Stimulated activated naive CD8-positive, alpha-beta T cell treated with anti-CD3 and anti-CD28 coated beads, Interleukin-15, Interleukin-2, amounts not matched to agents 100 ng/mL and 50 ng/mL, for 24 hours (primary cell): ENCODE results near the gene ARL2.
A peak's percentile ranks its signal among the peaks of the same experiment; 100 is the strongest.
"Not testable (repeated sequence)": the region's sequence is repeated elsewhere in the genome, so short reads cannot be mapped to it uniquely, and the experiment has no call there.

Experiments
- H3K27ac Mint-ChIP-seq: one replicate; pipeline ENCODE4 v1.8.0; 2021; ENCODE audit warnings: mild to moderate bottlenecking, mixed read lengths
- H3K27me3 Mint-ChIP-seq: one replicate; pipeline ENCODE4 v1.8.0; 2021; ENCODE audit warnings: mixed read lengths
- H3K36me3 Mint-ChIP-seq: one replicate; pipeline ENCODE4 v1.8.0; 2021; ENCODE audit warnings: low read depth, mixed read lengths
- H3K4me1 Mint-ChIP-seq: one replicate; pipeline ENCODE4 v1.8.0; 2021; ENCODE audit warnings: low read depth, mixed read lengths
- H3K4me3 Mint-ChIP-seq: one replicate; pipeline ENCODE4 v1.8.0; 2021; ENCODE audit warnings: mild to moderate bottlenecking, mixed read lengths
- H3K9me3 Mint-ChIP-seq: one replicate; pipeline ENCODE4 v1.8.0; 2021; ENCODE audit warnings: mixed read lengths

ARL2 gene

DNA sequence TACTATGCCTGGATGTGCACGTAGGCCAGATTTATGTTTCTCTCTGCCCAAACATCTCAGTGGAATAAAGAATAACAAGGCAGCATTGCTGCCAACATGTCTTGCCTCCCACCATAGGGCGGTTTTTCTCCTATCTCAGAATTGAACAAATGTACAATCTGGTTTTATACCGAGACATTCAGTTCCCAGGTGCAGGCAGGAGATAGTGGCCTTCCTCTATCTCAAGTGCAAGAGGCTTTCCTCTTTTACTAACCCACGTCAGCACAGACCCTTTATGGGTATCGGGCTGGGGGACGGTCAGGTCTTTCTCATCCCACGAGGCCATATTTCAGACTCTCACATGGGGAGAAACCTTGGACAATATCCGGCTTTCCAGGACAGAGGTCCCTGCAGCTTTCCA is 9.5 kb downstream of the ARL2 start:
- H3K36me3 Mint-ChIP-seq, H3K9me3 Mint-ChIP-seq, H3K27me3 Mint-ChIP-seq, H3K4me3 Mint-ChIP-seq, H3K27ac Mint-ChIP-seq: not testable (repeated sequence)
- H3K4me1 Mint-ChIP-seq = peaks cover 16% of the 10 kb centered on the region

DNA sequence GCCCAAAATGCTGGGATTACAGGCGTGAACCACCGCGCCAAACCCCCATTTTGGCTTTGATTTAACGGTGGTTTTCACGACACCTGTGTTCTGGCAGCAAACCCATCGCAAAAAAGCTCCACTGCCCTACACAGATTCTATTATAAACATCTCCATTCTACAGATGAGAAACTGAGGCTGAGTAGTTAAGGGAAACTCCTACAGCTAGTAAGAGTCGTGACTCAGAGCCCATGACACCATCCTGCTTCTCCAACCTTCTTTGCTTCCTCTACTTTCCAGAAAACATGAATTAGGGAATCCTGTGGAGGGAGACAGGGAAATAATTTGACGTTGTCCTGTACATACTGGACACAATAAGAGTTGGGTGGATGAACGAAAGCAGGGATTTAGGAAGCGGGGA is 12.8 kb downstream of the ARL2 start:
- Mint-ChIP-seq H3K27ac (peak overlapping the region; percentile 74), H3K4me3 (peak overlapping the region; percentile 45), H3K27me3 (no peaks in the 10 kb centered on the region), H3K9me3 (no peaks in the 10 kb centered on the region), H3K4me1 (peaks cover 18% of the 10 kb centered on the region), H3K36me3 (no peaks in the 10 kb centered on the region)

DNA sequence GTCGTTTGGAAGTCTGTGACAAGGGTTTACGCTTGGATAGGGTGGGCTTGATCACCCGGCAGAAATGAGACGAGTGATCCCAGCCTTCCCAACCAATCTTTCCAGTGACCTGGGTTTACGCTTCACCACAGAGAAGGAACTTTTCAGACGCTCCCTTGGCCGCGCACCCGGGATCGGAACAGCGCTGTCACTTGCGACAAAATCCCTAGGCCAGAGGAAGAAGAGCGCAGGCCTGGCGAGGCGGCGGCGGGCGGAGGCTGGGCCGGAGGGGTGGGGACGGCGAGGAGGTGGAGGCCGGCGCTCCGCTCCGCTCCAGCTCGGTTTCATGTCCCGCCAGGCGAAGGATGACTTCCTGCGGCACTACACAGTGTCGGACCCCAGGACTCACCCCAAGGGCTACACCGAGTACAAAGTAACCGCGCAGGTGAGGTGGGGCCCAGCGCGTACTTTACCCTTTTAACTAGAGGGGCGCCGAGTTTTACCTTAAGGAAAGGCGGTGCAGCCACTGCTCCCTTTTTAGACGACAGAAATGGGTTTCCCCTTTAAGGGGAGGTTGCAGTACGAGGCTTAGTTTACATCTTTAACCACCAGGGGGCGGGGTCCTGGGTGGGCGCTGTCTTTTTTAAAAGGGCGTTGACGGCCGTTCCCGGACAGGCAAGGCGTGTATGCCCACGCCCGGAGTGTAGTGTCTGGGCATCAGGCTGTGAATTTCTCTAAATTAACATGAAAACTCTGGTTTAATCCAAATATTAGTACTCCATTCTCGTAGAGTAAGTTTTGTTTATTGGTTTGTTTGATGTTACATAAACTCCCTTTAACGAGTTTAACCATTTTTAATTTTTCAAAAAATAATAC is 13.5 kb downstream of the ARL2 start, which contains the start of gene SNX15:
TSS of gene SNX15 (plus strand) at position 227 of the 855 bp plus-strand sequence. CDS start at position 326, 99 bp downstream.
- Mint-ChIP-seq H3K9me3 (no peaks in the 10 kb centered on the region), H3K4me3 (peak within 1 kb of the TSS; percentile 45), H3K4me1 (peaks cover 18% of the 10 kb centered on the region), H3K27me3 (no peaks in the 10 kb centered on the region), H3K27ac (peak within 1 kb of the TSS; percentile 74), H3K36me3 (no peaks in the 10 kb centered on the region)

DNA sequence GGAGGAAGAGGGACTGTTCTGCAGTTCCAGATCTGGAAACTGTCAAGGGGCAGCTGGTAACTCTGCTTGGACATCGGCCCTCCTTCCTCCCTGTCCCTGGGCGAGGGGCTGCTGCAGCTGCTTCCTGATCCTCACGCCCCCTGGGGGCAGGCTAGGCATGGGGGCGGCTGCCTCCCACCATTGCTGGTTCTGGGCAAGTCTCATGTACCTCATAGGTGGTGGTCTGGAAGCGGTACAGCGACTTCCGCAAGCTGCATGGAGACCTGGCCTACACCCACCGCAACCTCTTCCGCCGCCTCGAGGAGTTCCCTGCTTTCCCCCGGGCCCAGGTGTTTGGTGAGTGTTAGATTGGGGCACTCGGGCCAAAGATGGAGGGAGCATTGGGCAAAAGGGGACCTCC is 18.3 kb downstream of the ARL2 start:
- Mint-ChIP-seq H3K9me3 (no peaks in the 10 kb centered on the region), H3K36me3 (no peaks in the 10 kb centered on the region), H3K4me1 (peaks cover 13% of the 10 kb centered on the region), H3K27me3 (no peaks in the 10 kb centered on the region), H3K4me3 (no peak overlapping the region), H3K27ac (no peak overlapping the region)

DNA sequence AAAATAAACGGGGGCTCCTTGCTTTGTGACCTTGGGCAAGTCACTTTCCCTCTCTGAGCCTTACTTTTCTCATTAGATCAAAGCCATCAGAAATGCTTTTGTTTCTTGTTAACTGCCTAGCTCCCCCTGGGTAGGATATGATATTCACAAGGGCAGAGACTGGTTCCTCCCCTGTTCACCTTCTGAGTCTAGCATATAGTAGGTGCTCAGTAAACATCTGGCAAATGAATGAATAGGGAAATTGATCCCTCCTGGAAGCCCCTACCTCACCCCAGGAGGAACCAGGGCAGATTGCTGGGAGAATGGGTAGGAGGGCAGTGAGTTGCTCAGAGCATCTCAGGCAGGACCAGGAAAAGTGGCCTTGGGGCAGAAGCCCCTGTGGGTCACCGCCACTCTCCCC is 20.5 kb downstream of the ARL2 start:
- no peaks in the 10 kb centered on the region for H3K36me3 Mint-ChIP-seq
- no peak overlapping the region for H3K27ac Mint-ChIP-seq
- H3K4me3 Mint-ChIP-seq = no peak overlapping the region
- no peaks in the 10 kb centered on the region for H3K4me1 Mint-ChIP-seq
- no peaks in the 10 kb centered on the region for H3K9me3 Mint-ChIP-seq
- H3K27me3 Mint-ChIP-seq = no peaks in the 10 kb centered on the region

DNA sequence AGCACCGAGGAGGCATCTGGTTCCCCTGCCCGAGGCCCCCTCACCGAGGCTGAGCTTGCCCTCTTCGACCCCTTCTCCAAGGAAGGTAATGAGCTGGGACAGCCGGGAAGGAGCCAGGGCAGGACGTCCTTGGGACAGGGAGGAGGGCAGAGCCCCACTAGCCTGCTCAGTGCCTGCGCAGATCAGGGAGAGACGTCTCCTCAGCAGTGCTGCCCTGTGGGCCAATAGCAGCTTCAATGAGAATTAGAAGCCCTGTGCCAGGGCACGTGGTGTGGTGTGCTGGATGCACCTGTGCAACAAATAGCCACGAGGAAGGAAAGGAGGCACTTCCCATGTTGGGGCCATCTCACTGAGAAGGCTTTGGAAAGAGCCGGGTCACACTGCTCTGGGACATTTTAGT is 21.6 kb downstream of the ARL2 start:
- H3K27ac Mint-ChIP-seq = no peak overlapping the region
- no peaks in the 10 kb centered on the region for H3K27me3 Mint-ChIP-seq
- no peaks in the 10 kb centered on the region for H3K36me3 Mint-ChIP-seq
- no peaks in the 10 kb centered on the region for H3K9me3 Mint-ChIP-seq
- no peak overlapping the region for H3K4me3 Mint-ChIP-seq
- peaks cover 2% of the 10 kb centered on the region for H3K4me1 Mint-ChIP-seq

DNA sequence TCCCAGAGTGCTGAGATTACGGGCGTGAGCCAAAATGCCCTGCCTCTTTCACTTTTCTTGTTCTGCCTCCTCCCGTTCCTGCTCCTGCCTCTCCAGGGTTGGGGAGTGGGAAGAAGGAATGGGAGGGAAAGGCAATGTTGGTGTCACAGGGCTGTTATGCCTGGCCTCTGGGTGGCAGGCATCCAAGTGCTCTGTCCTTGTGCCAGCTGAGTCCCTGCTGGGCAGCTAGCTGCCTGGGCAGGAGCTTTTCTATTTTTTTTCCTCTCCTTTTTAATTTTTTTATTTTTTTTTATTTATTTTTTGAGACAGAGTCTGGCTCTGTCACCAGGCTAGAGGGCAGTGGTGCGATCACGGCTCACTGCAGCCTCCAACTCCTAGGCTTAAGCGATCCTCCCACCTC is 23.0 kb downstream of the ARL2 start:
- H3K27ac Mint-ChIP-seq = no peak overlapping the region
- peaks cover 3% of the 10 kb centered on the region for H3K4me1 Mint-ChIP-seq
- H3K27me3 Mint-ChIP-seq = no peaks in the 10 kb centered on the region
- H3K9me3 Mint-ChIP-seq = no peaks in the 10 kb centered on the region
- H3K36me3 Mint-ChIP-seq = no peaks in the 10 kb centered on the region
- no peak overlapping the region for H3K4me3 Mint-ChIP-seq

DNA sequence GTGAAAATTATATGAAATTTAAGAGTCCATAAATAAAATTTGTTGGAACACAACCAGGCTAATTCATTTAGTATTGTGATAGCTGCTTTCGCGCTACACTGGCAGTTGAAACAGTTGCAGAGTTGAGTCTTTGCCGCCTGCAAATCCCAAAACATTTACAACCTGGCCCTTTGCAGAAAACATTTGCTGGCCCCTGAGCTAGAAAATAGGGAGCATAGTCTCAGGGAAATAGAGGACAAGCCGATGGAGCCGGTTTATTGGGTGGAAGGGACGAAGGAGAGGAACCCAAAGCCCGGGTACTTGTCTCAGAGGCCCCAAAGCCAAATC is 26.5 kb downstream of the ARL2 start:
- Mint-ChIP-seq H3K27ac (peak overlapping the region; percentile 90), H3K4me1 (peaks cover 12% of the 10 kb centered on the region), H3K36me3 (no peaks in the 10 kb centered on the region), H3K4me3 (peak overlapping the region; percentile 88), H3K27me3 (no peaks in the 10 kb centered on the region), H3K9me3 (no peaks in the 10 kb centered on the region)

DNA sequence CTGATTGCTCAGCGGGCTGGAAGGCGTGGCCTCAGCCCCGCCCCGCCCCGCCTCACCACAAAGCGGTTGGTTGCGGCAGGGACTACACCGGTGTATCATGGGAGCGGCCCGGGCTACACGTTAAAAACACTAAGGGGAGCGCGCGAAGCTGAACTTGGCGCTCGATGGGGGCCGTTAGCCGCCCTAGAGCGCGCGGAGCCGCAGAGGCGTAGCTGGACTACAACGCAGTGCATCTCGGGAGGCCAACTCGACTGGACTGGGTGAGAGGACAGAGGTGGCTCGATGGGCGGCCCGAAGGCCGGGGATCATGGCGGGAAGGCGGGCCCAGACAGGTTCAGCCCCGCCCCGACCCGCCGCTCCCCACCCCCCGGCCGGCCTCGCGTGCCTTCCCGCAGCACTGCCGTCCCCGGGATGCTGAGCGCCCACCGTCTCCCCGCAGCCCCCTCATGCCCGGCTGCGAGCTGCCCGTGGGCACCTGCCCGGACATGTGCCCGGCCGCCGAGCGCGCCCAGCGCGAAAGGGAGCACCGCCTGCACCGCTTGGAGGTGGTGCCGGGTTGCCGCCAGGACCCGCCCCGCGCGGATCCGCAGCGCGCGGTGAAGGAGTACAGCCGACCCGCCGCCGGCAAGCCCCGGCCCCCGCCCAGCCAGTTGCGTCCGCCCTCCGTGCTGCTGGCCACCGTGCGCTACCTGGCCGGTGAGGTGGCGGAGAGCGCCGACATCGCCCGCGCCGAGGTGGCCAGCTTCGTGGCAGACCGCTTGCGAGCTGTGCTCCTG is 27.1 kb downstream of the ARL2 start, which contains the start of gene SAC3D1:
TSS of gene SAC3D1 (plus strand) at position 364 of the 776 bp plus-strand sequence. CDS start at position 447, 83 bp downstream.
- H3K27ac Mint-ChIP-seq = peak within 1 kb of the TSS; percentile 90
- H3K36me3 Mint-ChIP-seq = no peaks in the 10 kb centered on the region

DNA sequence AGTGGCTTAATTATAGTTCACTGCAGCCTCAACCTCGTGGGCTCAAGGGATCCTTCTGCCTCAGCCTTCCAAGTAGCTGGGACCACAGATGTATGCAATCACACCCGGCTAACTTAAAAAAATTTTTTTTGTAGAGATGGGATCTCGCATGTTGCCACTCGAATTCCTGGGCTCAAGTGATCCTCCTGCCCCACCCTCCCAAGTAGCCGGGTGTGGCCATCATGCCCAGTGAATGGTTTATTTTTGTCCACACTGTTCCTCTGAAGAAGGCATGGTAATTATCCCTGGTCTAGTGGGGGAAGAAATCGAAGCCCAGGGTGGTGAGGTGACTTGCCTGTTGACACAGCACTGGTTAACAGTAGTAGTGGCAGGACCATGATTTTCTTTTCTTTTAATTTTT is 28.9 kb downstream of the ARL2 start:
- peak overlapping the region; percentile 86 for H3K4me3 Mint-ChIP-seq
- no peaks in the 10 kb centered on the region for H3K9me3 Mint-ChIP-seq
- no peaks in the 10 kb centered on the region for H3K36me3 Mint-ChIP-seq
- no peaks in the 10 kb centered on the region for H3K27me3 Mint-ChIP-seq
- H3K4me1 Mint-ChIP-seq = peaks cover 29% of the 10 kb centered on the region
- no peak overlapping the region for H3K27ac Mint-ChIP-seq

More for the DNA sequence above, 27.1 kb downstream of the ARL2 start, which contains the start of gene SAC3D1:
- Mint-ChIP-seq H3K27me3 (no peaks in the 10 kb centered on the region), H3K9me3 (no peaks in the 10 kb centered on the region), H3K4me3 (peak within 1 kb of the TSS; percentile 88), H3K4me1 (peaks cover 12% of the 10 kb centered on the region)

DNA sequence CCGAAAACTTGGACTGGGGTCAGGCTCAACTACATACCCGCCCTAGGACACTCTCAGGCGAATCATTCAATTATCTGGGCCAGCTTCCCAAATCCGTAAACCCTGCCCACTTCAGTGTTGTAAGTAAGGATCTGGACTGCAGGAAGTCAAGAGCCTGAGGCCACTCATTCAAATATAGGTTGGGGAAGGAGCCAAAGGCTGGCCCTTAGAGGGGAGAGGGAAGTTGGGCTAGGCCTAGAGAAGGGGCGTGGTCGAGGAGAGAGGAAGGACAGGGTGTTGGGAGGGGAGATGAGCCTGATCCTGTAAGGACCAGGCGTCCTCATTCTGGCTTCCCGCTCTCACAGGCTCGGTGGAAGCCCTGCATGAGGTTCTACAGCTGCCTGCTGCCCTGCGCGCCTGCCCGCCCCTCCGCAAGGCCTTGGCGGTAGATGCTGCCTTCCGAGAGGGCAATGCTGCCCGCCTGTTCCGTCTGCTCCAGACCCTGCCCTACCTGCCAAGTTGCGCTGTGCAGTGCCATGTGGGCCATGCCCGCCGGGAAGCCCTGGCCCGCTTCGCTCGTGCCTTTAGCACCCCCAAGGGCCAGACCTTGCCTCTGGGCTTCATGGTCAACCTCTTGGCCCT is 30.0 kb downstream of the ARL2 start:
- Mint-ChIP-seq H3K4me3 (no peak overlapping the region), H3K36me3 (no peaks in the 10 kb centered on the region), H3K4me1 (peaks cover 32% of the 10 kb centered on the region), H3K27me3 (no peaks in the 10 kb centered on the region), H3K27ac (no peak overlapping the region), H3K9me3 (no peaks in the 10 kb centered on the region)

DNA sequence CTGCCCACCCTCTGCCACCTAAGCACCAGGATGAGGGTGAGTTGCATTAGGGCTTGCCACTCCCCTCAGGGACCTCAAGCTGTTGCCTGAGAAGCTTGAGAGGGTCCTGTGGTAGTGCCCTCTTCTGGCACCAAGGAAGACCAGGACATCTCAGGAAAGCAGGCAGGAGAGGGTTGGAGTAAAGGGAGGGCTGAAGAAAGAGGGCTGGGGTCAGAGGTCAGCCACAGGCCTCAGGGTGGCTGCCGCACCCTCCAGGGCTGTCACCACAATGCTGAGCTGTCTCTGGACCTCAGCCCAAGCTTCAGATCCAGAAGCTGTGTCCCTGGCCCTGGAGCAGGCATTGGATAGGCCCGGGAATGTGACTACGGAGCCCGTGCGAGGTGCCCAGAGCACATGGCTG is 31.1 kb downstream of the ARL2 start:
- no peaks in the 10 kb centered on the region for H3K9me3 Mint-ChIP-seq
- no peaks in the 10 kb centered on the region for H3K36me3 Mint-ChIP-seq
- no peak overlapping the region for H3K4me3 Mint-ChIP-seq
- no peaks in the 10 kb centered on the region for H3K27me3 Mint-ChIP-seq
- H3K4me1 Mint-ChIP-seq = peaks cover 32% of the 10 kb centered on the region
- H3K27ac Mint-ChIP-seq = no peak overlapping the region

DNA sequence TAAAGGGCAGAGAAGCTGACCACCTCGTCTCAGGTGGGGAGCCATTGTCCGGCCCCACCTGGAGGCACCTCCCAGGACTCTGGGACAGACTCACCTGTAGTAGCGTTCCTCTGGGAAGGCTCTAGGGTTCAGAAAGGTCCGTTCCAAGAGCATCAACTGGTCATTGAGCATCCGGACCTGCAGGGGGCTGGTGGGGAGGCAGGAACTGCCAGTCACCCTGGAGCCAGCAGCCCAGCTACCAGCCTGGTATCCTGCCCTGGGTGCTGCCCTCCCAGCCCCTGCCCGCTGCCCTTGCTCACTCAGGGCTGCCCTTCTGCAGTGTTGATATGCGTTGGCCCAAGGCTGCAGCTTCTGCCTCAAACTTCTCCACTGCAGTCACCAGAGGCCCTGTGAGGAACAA is 31.8 kb downstream of the ARL2 start:
- Mint-ChIP-seq H3K4me1 (peaks cover 29% of the 10 kb centered on the region), H3K9me3 (no peaks in the 10 kb centered on the region), H3K4me3 (no peak overlapping the region), H3K36me3 (no peaks in the 10 kb centered on the region), H3K27ac (no peak overlapping the region), H3K27me3 (no peaks in the 10 kb centered on the region)

DNA sequence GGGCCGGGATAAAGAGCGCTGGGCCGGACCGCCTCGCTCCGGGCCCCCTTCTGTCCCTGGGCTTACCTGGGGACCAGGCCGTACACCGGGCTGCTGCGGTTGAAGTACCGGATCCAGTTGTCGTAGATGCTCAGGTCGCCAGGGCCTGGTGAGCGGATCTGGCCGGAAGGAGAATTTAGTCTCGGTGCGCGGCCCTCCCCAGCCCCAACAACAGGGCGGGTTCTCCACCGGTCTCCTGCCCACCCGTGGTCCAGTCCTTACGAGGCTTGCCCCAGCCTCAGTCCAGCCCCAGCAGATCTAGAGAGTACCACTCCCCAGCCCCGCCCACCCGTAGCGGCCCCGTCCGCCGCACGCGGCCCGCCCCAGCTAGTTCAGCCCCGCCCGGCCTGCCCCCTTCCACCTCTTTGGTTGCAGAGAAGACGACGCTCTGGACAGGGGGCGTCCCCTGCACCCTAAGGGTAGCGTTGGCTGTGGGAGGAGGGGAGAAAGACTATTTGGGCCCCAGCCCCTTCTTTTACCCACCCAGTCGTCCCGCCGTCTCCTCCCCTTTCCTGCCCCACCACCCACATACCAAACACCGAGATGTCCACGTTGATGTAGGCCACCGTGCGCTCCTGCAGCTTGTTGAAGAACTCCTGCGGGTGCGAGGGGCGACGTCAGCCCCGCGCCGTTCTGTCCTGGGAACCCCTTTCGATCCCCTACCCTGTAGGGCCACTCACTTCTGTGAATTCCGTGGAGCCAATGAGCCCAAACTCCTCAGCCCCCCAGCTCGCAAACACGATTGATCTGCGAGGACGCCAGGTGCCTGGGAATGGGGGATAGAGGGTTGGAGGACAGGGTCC is 33.8 kb downstream of the ARL2 start:
- H3K27me3 Mint-ChIP-seq = no peaks in the 10 kb centered on the region
- H3K9me3 Mint-ChIP-seq = no peaks in the 10 kb centered on the region
- H3K4me1 Mint-ChIP-seq = peaks cover 22% of the 10 kb centered on the region
- peak overlapping the region; percentile 67 for H3K27ac Mint-ChIP-seq
- H3K4me3 Mint-ChIP-seq = peak overlapping the region; percentile 76
- H3K36me3 Mint-ChIP-seq = no peaks in the 10 kb centered on the region
